Bronchial epithelial cell (primary cell): ENCODE results near the gene KLHDC7B. TPM values are rescaled to one million over a fixed set of nuclear protein-coding genes. Genes with fewer than 3 reads are reported as not detected.

Experiments used
- DNase-seq: peaks from one replicate; pipeline ENCODE4 v3.0.0-alpha.2; 2010; ENCODE audit warnings: low read depth
- FAIRE-seq: peaks from 2 replicates; lab custom pipeline; 2011; peaks lifted over from hg19 to GRCh38; lab: Jason Lieb, UNC
- H3K27me3 ChIP-seq: 2 replicates; pipeline ENCODE4 v1.5.1; 2011; ENCODE audit warnings: low read length; ENCODE audit not compliant: control insufficient read depth, insufficient read depth
- H3K36me3 ChIP-seq: 2 replicates; pipeline ENCODE4 v1.5.1; 2011; ENCODE audit warnings: low read length; ENCODE audit not compliant: control insufficient read depth, insufficient read depth
- H3K4me3 ChIP-seq: 2 replicates; pipeline ENCODE4 v1.5.1; 2011; ENCODE audit warnings: mild to moderate bottlenecking, low read depth, low read length, control low read depth
- CTCF ChIP-seq: IDR thresholded peaks from 2 replicates; pipeline ENCODE4 v1.5.1; 2011; ENCODE audit warnings: mild to moderate bottlenecking, moderate library complexity, low read length, control low read depth, inconsistent platforms; ENCODE audit not compliant: insufficient read depth, severe bottlenecking
- total RNA-seq: library from RNA; depleted of rRNA; stranded (reverse); fragments of >200 nt; gene quantifications from 2 replicates; pipeline ENCODE4 v1.2.1, GENCODE V29; 2014

KLHDC7B gene
- total RNA-seq, 1 donor from 2014 or later, result 0.26 TPM

- Histone ChIP-seq H3K27me3 (no peaks in the 10 kb centered on the region), H3K4me3 (no peak overlapping the region), H3K36me3 (peaks cover 15% of the 10 kb centered on the region)
- no peak for FAIRE-seq
- TF ChIP-seq CTCF, result no peak
- DNase-seq, result no peak
These were observed 42.8 kb upstream of the KLHDC7B start for GRCh38 chr22:50502628-50503474.

GRCh38 chr22:50503475-50504145 is 42.1 kb upstream of the KLHDC7B start:
- Histone ChIP-seq H3K36me3 (peaks cover 15% of the 10 kb centered on the region), H3K27me3 (no peaks in the 10 kb centered on the region), H3K4me3 (no peak overlapping the region)
- FAIRE-seq, result no peak
- DNase-seq, result no peak
- TF ChIP-seq CTCF, result peak; percentile 16

GRCh38 chr22:50504369-50505211 is 41.1 kb upstream of the KLHDC7B start:
- Histone ChIP-seq H3K27me3 (no peaks in the 10 kb centered on the region), H3K4me3 (no peak overlapping the region), H3K36me3 (peaks cover 15% of the 10 kb centered on the region)
- TF ChIP-seq CTCF, result no peak
- DNase-seq, result peak; percentile 68
- FAIRE-seq, result no peak

GRCh38 chr22:50505276-50505775 is 40.4 kb upstream of the KLHDC7B start:
- DNase-seq (no peak), FAIRE-seq (no peak)
- no peak overlapping the region for H3K4me3 ChIP-seq
- TF ChIP-seq CTCF, result no peak
- peaks cover 15% of the 10 kb centered on the region for H3K36me3 ChIP-seq
- H3K27me3 ChIP-seq, result no peaks in the 10 kb centered on the region

- TF ChIP-seq CTCF, result no peak
- Histone ChIP-seq H3K4me3 (no peak overlapping the region), H3K27me3 (no peaks in the 10 kb centered on the region), H3K36me3 (peaks cover 15% of the 10 kb centered on the region)
- no peak for DNase-seq
- no peak for FAIRE-seq
These were observed 39.7 kb upstream of the KLHDC7B start for GRCh38 chr22:50505776-50506610.
